Colonic mucosa (tissue), 4 donors: Measurements from ENCODE around the gene PRMT1. TPM values are rescaled to one million over a fixed set of nuclear protein-coding genes. Genes with fewer than 3 reads are reported as not detected.
A peak's percentile ranks its signal among the peaks of the same experiment; 100 is the strongest.

ENCODE experiments used
- DNase-seq: peaks from one replicate; pipeline ENCODE4 v3.0.0-alpha.2; 2020
- H3K27ac ChIP-seq: fragments of 200-600 bp; one replicate; pipeline ENCODE4 v1.8.0; 2021
- H3K27me3 ChIP-seq: fragments of 200-600 bp; one replicate; pipeline ENCODE4 v1.8.0; 2021
- H3K36me3 ChIP-seq: fragments of 200-600 bp; one replicate; pipeline ENCODE4 v1.8.0; 2021
- H3K4me1 ChIP-seq: fragments of 200-600 bp; one replicate; pipeline ENCODE4 v1.8.0; 2021; ENCODE audit warnings: mild to moderate bottlenecking
- H3K4me3 ChIP-seq: fragments of 200-600 bp; one replicate; pipeline ENCODE4 v1.8.0; 2021
- H3K9ac ChIP-seq, 2 donors: one replicate each; pipeline ENCODE4 v1.7.0; 2013; ENCODE audit warnings: control low read depth in 2 of 2, low read depth in 2 of 2, low read length in 2 of 2
- H3K9me3 ChIP-seq: fragments of 200-600 bp; one replicate; pipeline ENCODE4 v1.8.0; 2021
- CTCF ChIP-seq: fragments of 200-600 bp; IDR thresholded peaks from one replicate; pipeline ENCODE4 v1.8.0; 2022; ENCODE audit warnings: antibody characterized with exemption, mild to moderate bottlenecking
- intact Hi-C: fragments of 100-400 bp; cut with DNase I; formaldehyde crosslinking; loops from one replicate; pipeline ENCODE4 v1.14.1; 2022
- total RNA-seq, 2 donors: library from RNA; stranded (reverse); fragmentation: NEBNext Ultra II Directional in 1 of 2; extraction: Animal tissue kit (Norgen Biotek cat#: 25700) in 1 of 2; gene quantifications; one replicate each; pipeline ENCODE4 v1.2.1, GENCODE V29; 2021
- donor health status: healthy.
- donor health status: DM: no; HTN: no; CAD: no.
- donor health status: DM: no; HTN: no; CAD: no.

The PRMT1 gene
- total RNA-seq, 2 donors from 2014 or later, result 81.3 to 177 TPM

GRCh38 chr19:49640113-49640898 is 36.8 kb upstream of the PRMT1 start, which contains the start of gene RRAS:
RRAS (minus strand) TSS chr19:49640143; CDS start chr19:49640098, 45 bp downstream.
- peak within 1 kb of the TSS; percentile 86 to 99 for H3K9ac ChIP-seq
- H3K9me3 ChIP-seq, result no peaks in the 10 kb centered on the region
- TF ChIP-seq CTCF, result no peak
- peak within 1 kb of the TSS; percentile 99 for H3K27ac ChIP-seq
- H3K4me3 ChIP-seq, result peak within 1 kb of the TSS; percentile 54
- H3K4me1 ChIP-seq, result peaks cover 6% of the 10 kb centered on the region
- H3K27me3 ChIP-seq, result no peaks in the 10 kb centered on the region
- DNase-seq, result peak; percentile 100
- intact Hi-C loops, result no loop called here
- H3K36me3 ChIP-seq, result no peaks in the 10 kb centered on the region

GRCh38 chr19:49641688-49642491 is 35.2 kb upstream of the PRMT1 start, which contains the start of gene SCAF1:
SCAF1 (plus strand) TSS chr19:49642209; CDS start chr19:49645027, 2,818 bp downstream.
- TF ChIP-seq CTCF, result no peak
- peak; percentile 99 for DNase-seq
- intact Hi-C loops, result no loop called here
- H3K27ac ChIP-seq, result peak within 1 kb of the TSS; percentile 99
- H3K4me1 ChIP-seq, result peaks cover 6% of the 10 kb centered on the region
- H3K9me3 ChIP-seq, result no peaks in the 10 kb centered on the region
- H3K9ac ChIP-seq, result peak within 1 kb of the TSS; percentile 99 to 100
- H3K36me3 ChIP-seq, result no peaks in the 10 kb centered on the region
- H3K27me3 ChIP-seq, result no peaks in the 10 kb centered on the region
- H3K4me3 ChIP-seq, result peak within 1 kb of the TSS; percentile 96

GRCh38 chr19:49642492-49643035 is 34.5 kb upstream of the PRMT1 start:
- Histone ChIP-seq H3K36me3 (no peaks in the 10 kb centered on the region), H3K27ac (peak overlapping the region; percentile 99), H3K9me3 (no peaks in the 10 kb centered on the region), H3K27me3 (no peaks in the 10 kb centered on the region), H3K4me1 (peaks cover 6% of the 10 kb centered on the region), H3K4me3 (peak overlapping the region; percentile 96), H3K9ac (peak overlapping the region; percentile 84 to 100)
- intact Hi-C loops, result no loop called here
- TF ChIP-seq CTCF, result no peak
- DNase-seq, result peak; percentile 35

- Histone ChIP-seq H3K27me3 (no peaks in the 10 kb centered on the region), H3K4me1 (peaks cover 6% of the 10 kb centered on the region), H3K36me3 (no peaks in the 10 kb centered on the region), H3K9ac (peak overlapping the region; percentile 13 to 39), H3K4me3 (no peak overlapping the region), H3K9me3 (no peaks in the 10 kb centered on the region), H3K27ac (no peak overlapping the region)
- no peak for DNase-seq
- TF ChIP-seq CTCF, result no peak
- intact Hi-C loops, result no loop called here
Observed at GRCh38 chr19:49643466-49643865, 33.6 kb upstream of the PRMT1 start.

- Histone ChIP-seq H3K4me3 (no peak overlapping the region), H3K4me1 (peaks cover 6% of the 10 kb centered on the region), H3K9ac (no peak overlapping the region), H3K36me3 (no peaks in the 10 kb centered on the region), H3K27ac (no peak overlapping the region), H3K27me3 (no peaks in the 10 kb centered on the region), H3K9me3 (no peaks in the 10 kb centered on the region)
- DNase-seq, result no peak
- intact Hi-C loops, result no loop called here
- no peak for TF ChIP-seq CTCF
Observed at GRCh38 chr19:49645592-49645991, 31.5 kb upstream of the PRMT1 start.
